ENCODE measurements around the gene FARP1.
A peak's percentile ranks its signal among the peaks of the same experiment; 100 is the strongest.

FARP1 gene

DNA sequence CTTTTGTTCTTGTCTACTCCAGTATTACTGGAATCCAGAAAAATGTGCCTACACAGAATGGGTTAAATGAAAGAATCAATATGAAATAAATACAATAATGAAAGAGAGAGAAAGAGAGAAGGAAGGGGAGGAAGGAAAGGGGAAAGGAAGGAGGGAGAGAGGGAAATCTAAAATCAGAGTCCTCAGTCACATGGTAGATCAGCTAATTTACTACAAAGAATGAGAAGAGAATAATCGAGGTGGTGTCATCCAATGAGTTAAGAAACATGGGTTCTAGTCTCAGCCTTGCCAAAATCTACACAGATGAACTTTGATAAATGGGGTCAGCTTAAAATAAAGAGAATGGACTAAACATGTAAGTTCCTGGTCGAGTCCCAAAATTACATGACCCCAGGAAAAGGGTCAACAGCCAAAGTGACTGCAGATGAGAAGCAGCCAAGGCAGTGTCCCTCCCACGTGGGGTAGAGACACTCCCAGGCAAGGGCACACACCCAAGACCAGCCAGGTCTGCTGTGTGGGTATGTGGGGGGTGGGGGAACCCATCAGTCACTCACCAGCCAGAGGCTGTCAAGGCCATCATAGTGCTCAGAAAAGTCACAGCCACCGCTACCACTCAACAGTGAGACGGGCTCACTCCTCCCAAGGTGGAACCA, 330.4 kb downstream of the FARP1 start:
- TF ChIP-seq, protein P1, sequence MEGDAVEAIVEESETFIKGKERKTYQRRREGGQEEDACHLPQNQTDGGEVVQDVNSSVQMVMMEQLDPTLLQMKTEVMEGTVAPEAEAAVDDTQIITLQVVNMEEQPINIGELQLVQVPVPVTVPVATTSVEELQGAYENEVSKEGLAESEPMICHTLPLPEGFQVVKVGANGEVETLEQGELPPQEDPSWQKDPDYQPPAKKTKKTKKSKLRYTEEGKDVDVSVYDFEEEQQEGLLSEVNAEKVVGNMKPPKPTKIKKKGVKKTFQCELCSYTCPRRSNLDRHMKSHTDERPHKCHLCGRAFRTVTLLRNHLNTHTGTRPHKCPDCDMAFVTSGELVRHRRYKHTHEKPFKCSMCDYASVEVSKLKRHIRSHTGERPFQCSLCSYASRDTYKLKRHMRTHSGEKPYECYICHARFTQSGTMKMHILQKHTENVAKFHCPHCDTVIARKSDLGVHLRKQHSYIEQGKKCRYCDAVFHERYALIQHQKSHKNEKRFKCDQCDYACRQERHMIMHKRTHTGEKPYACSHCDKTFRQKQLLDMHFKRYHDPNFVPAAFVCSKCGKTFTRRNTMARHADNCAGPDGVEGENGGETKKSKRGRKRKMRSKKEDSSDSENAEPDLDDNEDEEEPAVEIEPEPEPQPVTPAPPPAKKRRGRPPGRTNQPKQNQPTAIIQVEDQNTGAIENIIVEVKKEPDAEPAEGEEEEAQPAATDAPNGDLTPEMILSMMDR (IDR thresholded peaks at IDR 0.05; ENCODE audit: low read length, missing control alignments) = no peak
- no peak overlapping the region for H3K4me3 ChIP-seq (replicated peaks; ENCODE audit: low read depth, low read length)

DNA sequence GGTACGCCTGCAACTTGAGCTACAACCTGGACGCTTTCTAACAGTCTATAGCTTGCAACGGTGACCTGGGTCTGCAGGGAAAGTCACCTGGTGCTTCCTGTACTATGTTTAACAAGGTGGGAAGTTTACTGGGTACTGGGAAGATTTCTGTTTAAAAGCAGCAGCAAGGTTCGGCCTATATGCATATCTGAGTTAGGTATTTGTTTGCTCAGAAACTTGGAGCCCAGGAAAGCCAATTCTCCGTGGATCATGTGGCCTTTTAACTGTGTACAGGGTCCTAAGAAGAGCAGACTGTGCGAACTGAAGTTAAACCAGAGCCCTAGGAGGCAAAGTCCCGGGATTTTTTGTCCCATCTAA, 330.9 kb downstream of the FARP1 start:
- DNase-seq (ENCODE audit: low read depth) = no peak
- TF ChIP-seq, protein P1 (IDR thresholded peaks at IDR 0.05; ENCODE audit: low read length, missing control alignments) = no peak
- no peak overlapping the region for H3K4me3 ChIP-seq (replicated peaks; ENCODE audit: low read depth, low read length)

More for the DNA sequence above, 330.4 kb downstream of the FARP1 start:
- DNase-seq (ENCODE audit: low read depth) = no peak

DNA sequence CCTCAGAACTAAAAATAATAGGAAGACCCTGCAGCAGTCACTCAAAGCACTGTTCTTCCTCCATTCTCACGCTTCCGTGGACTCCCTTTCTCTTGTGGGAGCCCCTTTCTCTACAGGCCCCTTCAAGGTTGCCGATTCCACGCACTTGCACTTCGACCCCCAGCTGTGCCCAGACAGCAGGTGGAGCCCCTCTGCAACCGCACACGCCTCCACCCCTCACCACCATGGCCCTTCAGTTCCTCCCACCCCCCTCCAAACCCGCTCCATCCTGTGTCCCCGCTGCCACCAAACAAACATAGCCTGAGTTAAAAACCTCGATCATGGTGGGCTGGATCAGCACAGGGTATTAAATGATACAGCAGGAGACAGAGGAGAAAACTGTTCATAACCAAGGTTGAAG, 331.4 kb downstream of the FARP1 start:
- TF ChIP-seq, protein P1 (IDR thresholded peaks at IDR 0.05; ENCODE audit: low read length, missing control alignments) = no peak
- H3K4me3 ChIP-seq (replicated peaks; ENCODE audit: low read depth, low read length) = no peak overlapping the region
- DNase-seq (ENCODE audit: low read depth) = no peak

DNA sequence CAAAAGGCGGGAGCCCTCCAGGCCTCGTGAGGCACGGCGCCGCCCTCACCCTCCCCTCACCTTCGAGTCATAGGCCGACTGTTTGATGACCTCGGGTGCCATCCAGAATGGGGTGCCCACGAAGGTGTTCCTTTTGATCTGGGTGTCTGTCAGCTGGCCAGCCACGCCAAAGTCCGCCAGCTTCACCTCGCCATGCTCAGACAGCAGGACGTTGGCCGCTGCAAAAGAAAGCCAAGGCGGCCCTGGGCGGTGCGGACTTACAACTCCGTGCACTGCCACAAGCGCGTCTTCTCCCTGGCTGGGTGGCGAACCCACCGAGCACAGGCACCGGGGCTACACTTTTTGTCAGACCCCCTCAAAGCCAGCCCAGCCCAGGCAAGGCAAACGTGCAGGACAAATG, 331.9 kb downstream of the FARP1 start:
- TF ChIP-seq, protein P1 (IDR thresholded peaks at IDR 0.05; ENCODE audit: low read length, missing control alignments) = no peak
- DNase-seq (ENCODE audit: low read depth) = no peak
- H3K4me3 ChIP-seq (replicated peaks; ENCODE audit: low read depth, low read length) = no peak overlapping the region

DNA sequence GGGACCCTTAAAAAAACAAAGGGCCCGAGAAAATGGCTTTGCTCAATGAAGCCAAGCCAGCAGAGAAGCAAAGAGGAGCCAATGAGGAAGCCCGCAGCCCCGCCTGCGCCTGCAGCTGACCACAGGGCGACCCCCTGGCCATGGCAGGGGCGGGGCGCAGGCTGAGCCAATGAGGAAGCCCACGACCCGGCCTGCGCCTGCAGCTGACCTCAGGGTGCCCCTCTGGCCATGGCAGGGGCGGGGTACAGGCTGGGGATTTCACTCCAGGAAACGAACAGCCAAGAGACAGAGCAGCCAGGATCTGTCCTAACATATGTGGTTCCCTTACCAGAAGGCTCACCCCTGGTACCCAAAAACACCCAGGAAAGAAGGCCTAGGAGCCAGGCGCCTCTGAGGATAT, 332.6 kb downstream of the FARP1 start:
- TF ChIP-seq, protein P1 (IDR thresholded peaks at IDR 0.05; ENCODE audit: low read length, missing control alignments) = no peak
- no peak for DNase-seq (ENCODE audit: low read depth)
- no peak overlapping the region for H3K4me3 ChIP-seq (replicated peaks; ENCODE audit: low read depth, low read length)

DNA sequence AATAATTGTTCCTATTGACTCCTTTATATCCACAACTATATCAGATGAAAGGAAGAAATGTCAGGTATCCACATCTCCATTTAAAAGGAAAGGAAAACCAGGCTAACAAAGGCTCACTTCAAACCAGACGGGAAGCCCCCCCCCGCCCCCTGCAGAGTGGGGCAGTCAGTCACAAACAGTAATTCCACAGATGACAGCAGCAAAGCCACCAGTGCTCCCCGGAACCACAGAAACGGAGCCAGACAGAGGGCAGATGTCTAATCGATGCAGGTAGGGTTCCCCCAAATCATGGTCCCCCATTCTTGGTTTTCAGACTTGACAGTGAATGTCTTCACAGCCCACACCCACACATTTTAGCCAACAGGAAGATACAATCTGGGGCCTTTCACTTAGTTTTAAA, 333.2 kb downstream of the FARP1 start:
- no peak overlapping the region for H3K4me3 ChIP-seq (replicated peaks; ENCODE audit: low read depth, low read length)
- no peak for DNase-seq (ENCODE audit: low read depth)
- TF ChIP-seq, protein P1 (IDR thresholded peaks at IDR 0.05; ENCODE audit: low read length, missing control alignments) = no peak

DNA sequence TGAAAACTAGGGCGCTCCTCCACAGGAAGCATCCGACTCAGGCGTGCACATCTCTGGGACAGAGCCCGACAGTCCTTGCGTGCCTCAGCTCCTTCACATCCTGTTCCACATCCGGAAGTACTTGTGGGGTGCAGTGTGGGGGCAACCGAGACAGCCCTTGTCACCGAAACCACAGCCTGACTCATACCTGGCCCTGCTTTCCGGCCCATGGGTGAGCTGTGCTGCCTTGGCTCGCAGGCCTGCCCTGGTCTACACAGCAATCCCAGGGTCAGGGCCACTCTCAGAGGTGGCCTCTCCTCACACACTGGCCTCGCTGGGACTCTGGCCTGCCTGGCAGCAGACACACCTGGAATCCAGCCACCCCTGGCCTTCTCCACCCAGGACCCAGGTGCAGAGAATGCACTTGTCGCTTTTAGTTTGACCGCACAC, 333.7 kb downstream of the FARP1 start:
- TF ChIP-seq, protein P1 (IDR thresholded peaks at IDR 0.05; ENCODE audit: low read length, missing control alignments) = no peak
- H3K4me3 ChIP-seq (replicated peaks; ENCODE audit: low read depth, low read length) = no peak overlapping the region
- peak; percentile 84 for DNase-seq (ENCODE audit: low read depth)
